ENCODE results near the gene ERVH48-1. TPM values are rescaled to one million over a fixed set of nuclear protein-coding genes. Genes with fewer than 3 reads are reported as not detected.

The ERVH48-1 gene
- not detected in 5 replicates for total RNA-seq (2022; extraction: Qiagen RNA extraction)

GRCh38 chr21:42925114-42925926 lies at the start of gene ERVH48-1:
Gene ERVH48-1, minus strand, starts transcription at chr21:42925630. Its CDS starts 6,624 bp downstream, at chr21:42919006.

GRCh38 chr21:42973991-42974831 lies 48.8 kb upstream of the ERVH48-1 start, which contains the start of gene PKNOX1:
Gene PKNOX1, plus strand, starts transcription at chr21:42974562. Its CDS starts 29,820 bp downstream, at chr21:43004382.

GRCh38 chr21:42892931-42893755 lies 32.3 kb downstream of the ERVH48-1 start, which contains the start of gene NDUFV3:
Gene NDUFV3, plus strand, starts transcription at chr21:42893309. Its CDS starts 25 bp downstream, at chr21:42893334.

GRCh38 chr21:42878993-42879787 lies 46.2 kb downstream of the ERVH48-1 start, which contains the start of gene WDR4:
Gene WDR4, minus strand, starts transcription at chr21:42879539. Its CDS starts 44 bp downstream, at chr21:42879495.

Other genes with a start within 250 kb of the ERVH48-1 start
- 18.5 to 30.9 TPM (median 27.8 TPM) in 5 replicates for gene WDR4, start 46.1 kb downstream of the ERVH48-1 start, total RNA-seq (2022; extraction: Qiagen RNA extraction)
- 19.0 to 21.4 TPM (median 20.5 TPM) in 5 replicates for gene NDUFV3, start 32.3 kb downstream of the ERVH48-1 start, total RNA-seq (2022; extraction: Qiagen RNA extraction)
- gene PKNOX1, start 48.9 kb upstream of the ERVH48-1 start, total RNA-seq (2022; extraction: Qiagen RNA extraction): 4.5 to 6.9 TPM (median 6.0 TPM) in 5 replicates
- 8.5 to 12.9 TPM (median 10.9 TPM) in 5 replicates for gene CBS, start 150.2 kb upstream of the ERVH48-1 start, total RNA-seq (2022; extraction: Qiagen RNA extraction)
- 49.9 to 66.0 TPM (median 60.3 TPM) in 5 replicates for gene U2AF1, start 181.9 kb upstream of the ERVH48-1 start, total RNA-seq (2022; extraction: Qiagen RNA extraction)
- not detected in 5 replicates for gene CRYAA, start 243.4 kb upstream of the ERVH48-1 start, total RNA-seq (2022; extraction: Qiagen RNA extraction)

All from A549 treated with Mapracorat at 1 μM for 4 hours (cell line).